Stimulated activated CD4-positive, alpha-beta T cell treated with anti-CD3 and anti-CD28 coated beads, TNF-alpha, amount 100 ng/mL, for 48 hours (primary cell): ENCODE data around the gene RPS21.

Experiments
- DNase-seq, 3 donors: peaks; one replicate each; pipeline ENCODE4 v3.0.0-alpha.2; 2020; ENCODE audit warnings: low read depth in 3 of 3

The RPS21 gene

DNA sequence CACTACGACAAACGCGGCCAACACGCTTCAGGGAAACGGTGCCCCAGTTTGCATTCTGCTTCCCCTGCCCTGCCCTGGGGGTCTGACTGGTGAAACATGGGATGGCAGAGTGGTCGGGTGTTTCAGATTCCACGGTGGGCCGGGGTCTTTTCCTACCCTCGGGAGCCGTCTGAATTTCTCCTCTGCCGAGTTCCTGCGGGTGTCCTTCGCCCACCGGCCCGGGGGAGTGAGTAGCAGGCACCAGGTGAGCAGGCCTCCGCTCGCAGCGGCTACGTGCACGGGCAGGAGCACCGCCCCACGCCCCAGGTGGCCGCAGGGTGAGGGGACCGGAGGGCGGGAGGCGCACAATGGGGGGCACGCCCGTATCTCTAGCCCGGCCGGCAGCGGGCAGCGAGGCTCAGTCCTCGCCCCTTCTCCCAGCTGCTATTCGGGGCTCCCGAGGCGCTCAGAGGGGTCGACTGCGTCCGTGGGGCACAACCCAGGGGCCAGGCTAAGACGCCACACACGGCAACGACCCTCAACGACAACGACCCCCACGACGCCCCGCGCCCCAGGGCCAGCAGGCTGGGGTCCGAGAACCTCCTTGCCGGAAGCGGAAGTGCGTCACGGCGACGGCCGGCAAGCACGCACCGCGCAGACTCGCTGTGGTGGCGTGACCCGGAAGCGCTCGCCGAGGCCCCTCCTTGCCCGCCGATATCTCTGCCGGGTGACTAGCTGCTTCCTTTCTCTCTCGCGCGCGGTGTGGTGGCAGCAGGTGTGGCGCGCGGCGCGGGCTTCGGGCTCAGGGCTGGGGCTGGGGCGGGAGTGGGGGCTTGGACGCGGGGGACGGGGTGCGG, at the start of gene RPS21:
Gene RPS21, plus strand, starts transcription at position 721 of the 836 bp plus-strand sequence. CDS start 236 bp downstream, outside the sequence.
- DNase-seq, result peak; percentile 85 to 87 (median 85)

DNA sequence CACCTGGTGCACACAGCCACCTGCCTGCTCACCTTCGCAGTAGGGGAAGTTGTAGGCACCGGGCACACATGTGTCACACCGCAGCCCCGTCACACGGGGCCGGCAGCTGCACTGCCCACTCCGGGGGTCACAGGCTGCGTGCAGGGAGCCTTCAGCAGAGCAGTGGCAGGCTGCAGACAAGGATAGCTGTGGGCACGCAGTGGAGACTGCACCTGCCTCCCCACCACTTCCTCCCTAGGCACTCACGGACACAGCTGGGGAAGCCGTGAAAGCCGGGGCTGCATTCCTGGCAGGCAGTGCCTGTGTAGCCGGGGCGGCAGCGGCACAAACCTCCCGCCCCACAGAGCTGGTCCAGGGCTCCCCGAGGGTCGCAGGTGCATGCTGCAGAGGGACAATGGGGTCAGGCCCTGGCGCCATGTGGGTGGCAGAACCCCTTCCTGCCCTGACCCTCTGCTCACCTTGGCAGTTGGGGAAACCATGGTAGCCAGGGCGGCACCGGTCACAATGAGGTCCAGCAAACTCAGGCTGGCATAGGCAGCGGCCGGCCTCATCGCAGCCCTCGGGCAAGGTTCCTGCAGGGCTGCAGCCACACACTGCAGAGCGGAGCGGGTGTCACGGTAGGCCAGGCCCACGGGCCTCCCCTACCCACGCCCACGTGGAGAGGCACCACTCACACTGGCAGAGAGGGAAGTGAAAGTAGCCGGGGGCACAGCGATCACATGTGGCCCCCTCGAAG, 49.2 kb upstream of the RPS21 start:
- no peak for DNase-seq

GRCh38 chr20:62338294-62338620, 48.6 kb upstream of the RPS21 start:
- DNase-seq, result no peak

- no peak for DNase-seq
Observed at GRCh38 chr20:62339647-62340062, 47.2 kb upstream of the RPS21 start.

DNA sequence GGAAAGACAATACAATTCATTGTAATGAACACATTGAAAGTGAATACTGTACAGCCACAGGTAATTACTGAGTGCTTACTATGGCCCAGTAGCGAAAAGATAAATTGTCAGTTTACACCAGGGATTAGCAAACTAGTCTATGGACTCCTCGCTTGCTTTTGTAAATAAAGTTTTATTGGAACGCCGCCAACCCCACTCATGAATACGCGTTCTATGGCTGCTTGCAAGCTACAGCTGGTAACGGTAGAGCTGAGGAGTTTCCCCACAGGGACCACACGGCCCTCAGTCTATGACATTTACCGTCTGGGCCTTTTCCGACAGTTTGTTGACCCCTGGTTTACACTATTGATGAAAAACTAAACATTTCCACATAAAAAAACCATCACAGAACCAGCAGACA, 44.0 kb upstream of the RPS21 start:
- DNase-seq, result no peak

DNA sequence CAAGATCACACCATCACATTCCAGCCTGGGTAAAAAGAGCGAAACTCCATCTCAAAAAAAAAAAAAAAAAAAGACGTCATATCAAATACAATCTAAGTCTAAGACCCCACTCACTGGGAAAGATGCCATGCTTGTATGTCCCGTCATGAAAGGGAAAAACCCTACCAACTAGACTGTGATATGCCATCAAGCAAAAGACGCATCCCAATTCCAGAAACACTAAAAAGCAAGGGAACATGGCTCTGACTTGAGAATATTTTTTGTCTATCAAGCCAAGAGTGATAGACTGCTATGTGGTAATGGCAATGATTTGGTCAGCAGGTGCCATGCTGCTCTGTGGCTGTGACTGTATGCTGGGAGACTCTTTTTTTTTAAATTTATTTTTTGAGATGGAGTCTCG, 42.8 kb upstream of the RPS21 start:
- no peak for DNase-seq

- DNase-seq, result no peak
Observed at GRCh38 chr20:62344782-62345181, 42.1 kb upstream of the RPS21 start.

- DNase-seq, result no peak
Observed at GRCh38 chr20:62345681-62346370, 41.1 kb upstream of the RPS21 start.

DNA sequence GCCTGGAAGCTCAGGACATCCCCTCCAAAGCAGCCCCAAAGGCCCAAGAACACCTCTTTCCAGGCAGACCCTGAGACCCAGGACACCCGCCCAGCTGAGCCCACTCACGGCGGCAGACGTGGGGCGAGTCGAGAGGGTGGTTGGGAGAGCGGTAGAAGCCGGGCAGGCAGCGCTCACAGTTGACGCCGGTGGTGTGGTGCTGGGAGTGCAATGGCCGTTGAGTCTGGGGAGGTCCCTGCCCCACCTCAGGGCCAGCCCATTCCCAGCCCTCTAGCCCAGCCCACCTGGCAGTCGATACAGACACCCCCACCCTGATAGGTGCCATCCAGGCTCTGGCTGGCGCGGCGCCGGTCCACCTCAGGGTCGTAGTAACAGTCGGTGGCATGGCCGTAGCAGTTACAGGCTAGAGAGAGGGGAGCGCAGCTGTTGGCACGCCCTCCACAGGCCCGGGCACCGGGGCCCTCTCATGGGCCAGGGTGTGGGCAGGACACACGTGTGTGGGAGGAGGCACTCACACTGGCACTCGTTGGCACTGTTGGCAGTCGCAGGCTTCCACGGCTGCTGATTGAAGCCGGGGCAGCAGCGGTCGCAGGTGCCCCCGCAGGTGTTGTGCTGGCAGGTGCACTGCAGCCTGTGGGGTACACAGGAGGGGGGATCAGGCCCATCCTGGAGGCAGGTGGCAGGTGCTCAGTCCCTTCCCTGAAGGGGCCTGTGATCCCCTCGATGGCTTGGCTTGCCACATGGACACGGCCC, 40.3 kb upstream of the RPS21 start:
- no peak for DNase-seq

DNA sequence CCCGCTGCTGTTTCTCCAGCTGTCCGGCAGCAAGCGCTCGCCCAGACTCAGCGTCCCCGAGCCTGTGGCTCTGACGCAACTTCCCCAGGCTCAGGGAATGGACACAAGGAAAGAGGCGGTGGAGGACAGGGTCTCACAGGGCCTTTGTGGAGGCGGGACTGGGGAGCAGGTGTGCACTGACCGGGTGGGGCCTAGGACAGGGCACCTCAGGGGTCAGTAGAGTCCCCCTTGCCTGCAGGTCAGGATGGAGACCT, 39.8 kb upstream of the RPS21 start:
- no peak for DNase-seq

GRCh38 chr20:62347445-62347844, 39.5 kb upstream of the RPS21 start:
- no peak for DNase-seq

GRCh38 chr20:62348604-62349003, 38.3 kb upstream of the RPS21 start:
- no peak for DNase-seq

DNA sequence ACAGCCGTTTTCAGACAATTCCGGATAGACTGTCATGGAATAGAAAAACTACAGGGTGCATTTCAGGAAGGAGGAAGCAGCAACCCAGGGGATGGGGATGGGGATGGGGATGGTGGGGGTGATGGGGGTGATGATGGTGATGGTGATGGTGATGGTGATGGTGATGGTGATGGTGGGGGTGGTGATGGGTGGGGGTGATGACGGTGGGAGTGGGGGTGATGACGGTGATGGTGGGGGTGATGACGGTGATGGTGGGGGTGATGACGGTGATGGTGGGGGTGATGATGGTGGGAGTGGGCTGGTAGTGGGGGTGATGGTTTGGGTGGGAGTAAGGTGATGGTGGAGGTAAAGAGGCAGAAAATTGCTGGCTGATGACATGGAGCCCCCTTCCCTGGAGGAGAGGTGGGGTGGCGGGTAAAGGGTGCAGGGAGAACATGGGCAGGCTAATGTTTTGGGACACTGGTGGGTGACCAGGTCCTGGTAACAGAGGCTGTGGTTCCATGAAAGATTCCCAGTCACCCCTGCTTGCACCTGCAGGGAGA, 37.3 kb upstream of the RPS21 start:
- no peak for DNase-seq

- no peak for DNase-seq
Observed at GRCh38 chr20:62350098-62350628, 36.7 kb upstream of the RPS21 start.

- DNase-seq, result no peak
Observed at GRCh38 chr20:62350629-62351422, 36.1 kb upstream of the RPS21 start.

GRCh38 chr20:62351469-62352401, 35.2 kb upstream of the RPS21 start:
- DNase-seq, result no peak

DNA sequence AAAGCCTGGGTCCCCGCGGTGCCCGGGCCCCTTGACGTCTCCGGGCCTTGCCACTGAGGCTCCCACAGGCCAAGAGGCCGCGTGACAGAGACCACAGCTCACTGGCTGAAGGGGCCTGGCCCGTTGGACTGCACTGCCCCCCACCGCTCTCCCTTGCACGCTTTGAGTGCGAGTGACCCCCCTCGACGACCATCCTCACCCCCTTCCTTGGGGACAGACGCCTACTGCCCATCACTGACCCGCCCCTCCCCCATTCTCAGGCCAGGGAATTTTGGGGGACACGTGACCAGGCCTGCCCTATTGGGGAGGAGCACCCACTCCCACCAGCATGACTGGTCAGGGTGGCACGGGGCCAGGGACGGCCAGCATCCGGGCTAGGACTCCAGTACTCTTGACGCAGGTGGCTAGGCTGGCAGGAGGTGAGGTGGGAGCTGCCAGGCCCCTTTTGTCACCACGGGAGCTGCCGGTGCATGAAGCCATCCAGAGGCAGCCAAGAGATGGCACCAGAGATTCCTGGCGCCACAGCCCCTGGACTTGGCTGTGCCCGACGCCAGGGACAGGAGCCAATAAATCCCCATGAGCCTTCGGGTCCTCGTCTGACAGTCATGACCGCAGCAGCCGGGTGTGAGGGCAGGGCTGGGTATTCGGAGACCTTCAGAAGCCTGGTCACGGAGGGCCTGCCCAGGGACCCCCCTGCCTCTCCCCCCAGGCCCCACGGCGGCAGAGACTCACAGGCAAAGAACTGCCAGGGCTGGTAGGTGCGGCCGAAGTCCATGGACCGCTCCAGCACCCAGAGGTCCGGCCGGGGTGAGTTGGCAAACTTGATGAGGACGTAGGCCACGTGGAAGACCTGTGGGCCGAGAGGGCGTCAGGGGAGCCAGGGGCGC, 34.3 kb upstream of the RPS21 start:
- no peak for DNase-seq

DNA sequence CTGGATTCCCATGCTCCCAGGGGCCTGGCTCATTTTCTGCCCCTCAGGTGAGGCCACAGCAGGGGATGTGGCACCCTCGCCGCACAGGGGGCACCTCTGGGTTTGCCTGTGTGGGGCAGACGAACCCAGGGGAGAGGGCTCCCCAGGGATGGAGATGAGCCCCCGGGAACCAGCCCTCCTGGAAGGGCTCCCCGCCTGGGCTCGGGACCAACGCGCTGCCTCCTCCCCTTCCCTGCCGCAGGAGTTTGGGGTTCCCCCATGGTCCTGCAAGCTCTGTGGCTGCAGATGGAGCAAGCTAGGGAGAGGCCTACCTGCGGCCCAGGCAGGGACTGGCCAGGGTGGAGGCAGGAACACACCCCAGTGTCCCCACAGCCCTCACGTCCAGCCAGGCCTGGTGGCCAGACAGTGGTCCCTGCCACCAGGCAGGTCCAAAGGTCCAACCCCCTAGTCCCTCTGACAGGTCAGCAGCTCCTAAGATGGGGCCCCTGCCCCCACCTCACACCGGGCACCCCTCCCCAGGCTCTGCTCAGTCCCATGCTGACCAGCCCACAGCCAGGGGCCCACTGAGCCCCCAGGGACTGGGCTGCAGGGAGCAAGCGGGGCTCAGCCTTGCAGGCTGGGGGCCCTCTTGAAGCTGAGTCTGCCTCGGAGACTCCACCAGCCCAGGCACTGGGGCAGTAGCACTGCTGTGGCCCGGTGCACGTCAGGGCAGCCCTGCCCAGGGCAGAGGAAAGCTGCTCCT, 33.4 kb upstream of the RPS21 start:
- DNase-seq, result no peak
